Uterus (tissue), 2 donors: ENCODE data around the gene KLHDC4.

Source experiments
- POLR2A ChIP-seq, 2 donors: fragments of 450-650 bp; IDR thresholded peaks; one replicate each; pipeline ENCODE4 v1.6.1; 2016; ENCODE audit warnings: antibody characterized with exemption in 2 of 2, mild to moderate bottlenecking in 1 of 2, moderate library complexity in 1 of 2
- TF ChIP-seq, protein P1 (sequence below), 4 experiments: fragments of 200-600 bp in 2 of 4; fragments of 450-650 bp in 2 of 4; sonication (generic) in 2 of 4; IDR thresholded peaks; one replicate each; pipeline ENCODE4 v1.5.1; 2016 to 2019; ENCODE audit warnings: antibody characterized with exemption in 4 of 4, mild to moderate bottlenecking in 2 of 4, moderate library complexity in 1 of 4

DNA sequence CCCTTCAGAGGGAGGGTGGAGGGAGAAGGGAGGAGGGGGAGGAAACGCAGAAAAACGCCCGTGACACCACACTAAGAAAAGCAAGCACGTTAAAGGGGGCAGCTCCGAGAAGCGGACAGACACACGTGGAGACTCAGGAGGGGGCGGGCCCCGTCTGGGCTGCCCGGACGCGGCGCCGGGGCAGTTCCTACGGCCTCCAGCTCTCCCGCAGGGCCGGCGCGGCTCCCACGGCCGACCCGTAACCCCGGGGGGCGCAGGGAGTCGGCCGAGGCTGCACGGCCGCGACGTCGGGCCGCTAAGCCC lies 362 bp downstream of the KLHDC4 start:
- TF ChIP-seq, protein P1, sequence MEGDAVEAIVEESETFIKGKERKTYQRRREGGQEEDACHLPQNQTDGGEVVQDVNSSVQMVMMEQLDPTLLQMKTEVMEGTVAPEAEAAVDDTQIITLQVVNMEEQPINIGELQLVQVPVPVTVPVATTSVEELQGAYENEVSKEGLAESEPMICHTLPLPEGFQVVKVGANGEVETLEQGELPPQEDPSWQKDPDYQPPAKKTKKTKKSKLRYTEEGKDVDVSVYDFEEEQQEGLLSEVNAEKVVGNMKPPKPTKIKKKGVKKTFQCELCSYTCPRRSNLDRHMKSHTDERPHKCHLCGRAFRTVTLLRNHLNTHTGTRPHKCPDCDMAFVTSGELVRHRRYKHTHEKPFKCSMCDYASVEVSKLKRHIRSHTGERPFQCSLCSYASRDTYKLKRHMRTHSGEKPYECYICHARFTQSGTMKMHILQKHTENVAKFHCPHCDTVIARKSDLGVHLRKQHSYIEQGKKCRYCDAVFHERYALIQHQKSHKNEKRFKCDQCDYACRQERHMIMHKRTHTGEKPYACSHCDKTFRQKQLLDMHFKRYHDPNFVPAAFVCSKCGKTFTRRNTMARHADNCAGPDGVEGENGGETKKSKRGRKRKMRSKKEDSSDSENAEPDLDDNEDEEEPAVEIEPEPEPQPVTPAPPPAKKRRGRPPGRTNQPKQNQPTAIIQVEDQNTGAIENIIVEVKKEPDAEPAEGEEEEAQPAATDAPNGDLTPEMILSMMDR (IDR thresholded peaks at IDR 0.05), result no peak
- TF ChIP-seq POLR2A (IDR thresholded peaks at IDR 0.05), result no peak
